RWPE2 (cell line): ENCODE results near the gene ZNF550.
A peak's percentile ranks its signal among the peaks of the same experiment; 100 is the strongest.

Experiments used
- ATAC-seq: fragments of 200-7000 bp; cut with Tn5 transposase; 3 replicates; pipeline ENCODE4 v1.9.1; 2021; ENCODE audit warnings: low read depth
- DNase-seq: peaks from one replicate; pipeline ENCODE4 v3.0.0-alpha.2; 2020; ENCODE audit warnings: low spot score
- H3K27ac ChIP-seq: fragments of 450-650 bp; 2 replicates; pipeline ENCODE4 v1.5.1; 2017; ENCODE audit warnings: mild to moderate bottlenecking; ENCODE audit not compliant: poor library complexity, severe bottlenecking
- H3K27me3 ChIP-seq: fragments of 250-450 bp; sonication (Bioruptor Pico); 2 replicates; pipeline ENCODE4 v1.5.1; 2021; ENCODE audit warnings: mild to moderate bottlenecking, moderate library complexity; ENCODE audit not compliant: insufficient read depth, poor library complexity, severe bottlenecking
- H3K36me3 ChIP-seq: fragments of 250-450 bp; sonication (Bioruptor Pico); 2 replicates; pipeline ENCODE4 v1.5.1; 2020; ENCODE audit warnings: low read depth, mild to moderate bottlenecking, moderate library complexity
- H3K4me1 ChIP-seq: fragments of 250-450 bp; sonication (Bioruptor Pico); 2 replicates; pipeline ENCODE4 v1.5.1; 2021; ENCODE audit warnings: mild to moderate bottlenecking, moderate library complexity; ENCODE audit not compliant: insufficient read depth, poor library complexity, severe bottlenecking
- H3K4me3 ChIP-seq: fragments of 250-450 bp; sonication (Bioruptor Pico); 2 replicates; pipeline ENCODE4 v1.5.1; 2021; ENCODE audit warnings: mild to moderate bottlenecking, moderate library complexity; ENCODE audit not compliant: severe bottlenecking
- H3K9me3 ChIP-seq: fragments of 250-450 bp; sonication (Bioruptor Pico); 2 replicates; pipeline ENCODE4 v1.5.1; 2021; ENCODE audit warnings: mild to moderate bottlenecking, moderate library complexity; ENCODE audit not compliant: severe bottlenecking
- CTCF ChIP-seq: fragments of 450-650 bp; IDR thresholded peaks from one replicate; pipeline ENCODE4 v1.5.1; 2017; ENCODE audit warnings: mild to moderate bottlenecking, moderate library complexity; ENCODE audit not compliant: poor library complexity, severe bottlenecking

The ZNF550 gene

GRCh38 chr19:57583521-57584416 is 24.1 kb upstream of the ZNF550 start, which contains the start of gene ZIK1:
TSS of gene ZIK1 (plus strand) at chr19:57584145. CDS start at chr19:57584357, 212 bp downstream.
- Histone ChIP-seq H3K4me3 (peak within 1 kb of the TSS; percentile 66), H3K27ac (no peak within 1 kb of the TSS)

GRCh38 chr19:57583104-57583520 is 23.4 kb upstream of the ZNF550 start:
- no peak overlapping the region for H3K27ac ChIP-seq
- DNase-seq (no peak), ATAC-seq (no peak)
- peaks cover 17% of the 10 kb centered on the region for H3K36me3 ChIP-seq
- peaks cover 16% of the 10 kb centered on the region for H3K9me3 ChIP-seq
- peak overlapping the region; percentile 66 for H3K4me3 ChIP-seq
- TF ChIP-seq CTCF, result no peak
- H3K27me3 ChIP-seq, result no peaks in the 10 kb centered on the region
- H3K4me1 ChIP-seq, result no peaks in the 10 kb centered on the region

More at GRCh38 chr19:57583521-57584416, 24.1 kb upstream of the ZNF550 start, which contains the start of gene ZIK1:
- DNase-seq (peak; percentile 81), ATAC-seq (peak; percentile 88)
- peaks cover 20% of the 10 kb centered on the region for H3K9me3 ChIP-seq
- no peaks in the 10 kb centered on the region for H3K27me3 ChIP-seq
- no peak for TF ChIP-seq CTCF
- peaks cover 24% of the 10 kb centered on the region for H3K36me3 ChIP-seq
- H3K4me1 ChIP-seq, result no peaks in the 10 kb centered on the region

- Histone ChIP-seq H3K27ac (no peak within 1 kb of the TSS), H3K4me1 (peaks cover 3% of the 10 kb centered on the region), H3K36me3 (peaks cover 33% of the 10 kb centered on the region), H3K9me3 (peaks cover 18% of the 10 kb centered on the region), H3K4me3 (peak within 1 kb of the TSS; percentile 63), H3K27me3 (no peaks in the 10 kb centered on the region)
- ATAC-seq (peak; percentile 97), DNase-seq (peak; percentile 94)
- peak; percentile 17 for TF ChIP-seq CTCF
Observed at GRCh38 chr19:57578487-57579205, 19.0 kb upstream of the ZNF550 start, which contains the start of gene ZNF416. TSS of gene ZNF416 (minus strand) at chr19:57578911. CDS start at chr19:57578704, 207 bp downstream.

GRCh38 chr19:57576661-57577060 is 17.0 kb upstream of the ZNF550 start:
- no peak for TF ChIP-seq CTCF
- Histone ChIP-seq H3K9me3 (peaks cover 31% of the 10 kb centered on the region), H3K4me1 (peaks cover 3% of the 10 kb centered on the region), H3K27me3 (no peaks in the 10 kb centered on the region), H3K4me3 (no peak overlapping the region), H3K36me3 (peaks cover 52% of the 10 kb centered on the region), H3K27ac (no peak overlapping the region)
- DNase-seq, result no peak
- no peak for ATAC-seq
